Uterus (tissue), 4 donors: ENCODE results near the gene AGBL4. TPM values are rescaled to one million over a fixed set of nuclear protein-coding genes. Genes with fewer than 3 reads are reported as not detected.

Experiments used
- DNase-seq, 2 donors: peaks; one replicate each; pipeline ENCODE4 v3.0.0-alpha.2; 2019 to 2020
- H3K27ac ChIP-seq, 2 donors: fragments of 200-600 bp; sonication (generic); 1 replicate in 1 of 2; 2 replicates in 1 of 2; pipeline ENCODE4 v1.5.1; 2016 to 2018
- H3K27me3 ChIP-seq, 2 donors: fragments of 200-600 bp; sonication (generic); one replicate each; pipeline ENCODE4 v1.5.1; 2018 to 2019; ENCODE audit warnings: control low read depth in 1 of 2
- H3K36me3 ChIP-seq, 2 donors: fragments of 200-600 bp; sonication (generic); one replicate each; pipeline ENCODE4 v1.5.1; 2019; ENCODE audit warnings: control low read depth in 1 of 2
- H3K4me1 ChIP-seq, 2 donors: fragments of 200-600 bp; sonication (generic); one replicate each; pipeline ENCODE4 v1.5.1; 2018 to 2019; ENCODE audit warnings: control low read depth in 1 of 2
- H3K4me3 ChIP-seq, 2 donors: fragments of 200-600 bp; sonication (generic); 1 replicate in 1 of 2; 2 replicates in 1 of 2; pipeline ENCODE4 v1.5.1; 2018 to 2019; ENCODE audit warnings: mild to moderate bottlenecking in 1 of 2
- H3K9me3 ChIP-seq, 2 donors: fragments of 200-600 bp; sonication (generic); one replicate each; pipeline ENCODE4 v1.5.1; 2019; ENCODE audit warnings: control low read depth in 1 of 2
- CTCF ChIP-seq, 4 experiments: fragments of 200-600 bp in 2 of 4; fragments of 450-650 bp in 2 of 4; sonication (generic) in 2 of 4; IDR thresholded peaks; one replicate each; pipeline ENCODE4 v1.5.1; 2016 to 2019; ENCODE audit warnings: antibody characterized with exemption in 4 of 4, mild to moderate bottlenecking in 2 of 4, moderate library complexity in 1 of 4
- POLR2A ChIP-seq, 2 donors: fragments of 450-650 bp; IDR thresholded peaks; one replicate each; pipeline ENCODE4 v1.6.1; 2016; ENCODE audit warnings: antibody characterized with exemption in 2 of 2, mild to moderate bottlenecking in 1 of 2, moderate library complexity in 1 of 2
- intact Hi-C: fragments of 100-400 bp; cut with DNase I; formaldehyde crosslinking; loops from one replicate; pipeline ENCODE4 v1.15.1; 2023; ENCODE audit warnings: low total_unique reads
- total RNA-seq, 4 donors: library from RNA; depleted of rRNA in 3 of 4; stranded (reverse); fragments of >200 nt in 3 of 4; gene quantifications; one replicate each; pipeline versions ENCODE4 v1.1.0 to v1.2.4, GENCODE V29; 2014 to 2023
- donor health status: DM: yes; HTN: yes; CAD: no.

Gene AGBL4
- total RNA-seq, 4 donors from 2014 or later: 0.85 to 1.9 TPM; not detected in 2

- Histone ChIP-seq H3K4me1 (no peaks in the 10 kb centered on the region), H3K4me3 (no peak overlapping the region), H3K27ac (no peak overlapping the region), H3K9me3 (no peaks in the 10 kb centered on the region), H3K27me3 (no peaks in the 10 kb centered on the region), H3K36me3 (no peaks in the 10 kb centered on the region)
- intact Hi-C loops: no loop called here
- DNase-seq: no peak
- TF ChIP-seq POLR2A (IDR thresholded peaks at IDR 0.05): no peak
- TF ChIP-seq CTCF (IDR thresholded peaks at IDR 0.05): no peak
Measured at GRCh38 chr1:48561444-48561843, 1462.3 kb downstream of the AGBL4 start.

- H3K9me3 ChIP-seq: no peaks in the 10 kb centered on the region
- H3K4me1 ChIP-seq: no peaks in the 10 kb centered on the region
- no peaks in the 10 kb centered on the region for H3K27me3 ChIP-seq
- no peak for DNase-seq
- H3K36me3 ChIP-seq: no peaks in the 10 kb centered on the region
- TF ChIP-seq CTCF (IDR thresholded peaks at IDR 0.05) (no peak), POLR2A (IDR thresholded peaks at IDR 0.05) (no peak)
- no peak overlapping the region for H3K27ac ChIP-seq
- intact Hi-C loops: no loop called here
- no peak overlapping the region for H3K4me3 ChIP-seq
Measured at GRCh38 chr1:48560577-48560976, 1463.2 kb downstream of the AGBL4 start.

DNA sequence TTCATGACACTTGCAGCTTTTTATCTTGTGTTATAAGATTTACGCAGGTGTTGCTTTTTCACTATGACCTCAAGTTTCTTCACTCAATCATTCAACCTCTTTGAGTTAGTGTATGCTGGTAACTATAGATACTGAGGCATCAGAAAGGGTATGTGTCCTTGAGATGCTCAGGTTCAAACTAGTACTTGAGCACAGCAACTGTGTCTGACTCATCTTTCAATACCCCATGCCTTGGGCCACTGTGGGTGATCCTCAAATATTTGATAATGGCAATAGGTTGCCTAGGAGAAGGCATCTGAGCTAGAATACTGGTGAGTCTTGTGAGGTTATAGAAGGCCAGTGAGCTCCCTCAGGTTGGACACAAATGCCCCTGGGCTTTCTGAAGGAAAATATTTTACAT is 1463.6 kb downstream of the AGBL4 start:
- Histone ChIP-seq H3K27me3 (no peaks in the 10 kb centered on the region), H3K4me1 (no peaks in the 10 kb centered on the region), H3K27ac (no peak overlapping the region), H3K36me3 (no peaks in the 10 kb centered on the region), H3K4me3 (no peak overlapping the region), H3K9me3 (no peaks in the 10 kb centered on the region)
- no peak for DNase-seq
- intact Hi-C loops: no loop called here
- no peak for TF ChIP-seq CTCF (IDR thresholded peaks at IDR 0.05)
- TF ChIP-seq POLR2A (IDR thresholded peaks at IDR 0.05): no peak

DNA sequence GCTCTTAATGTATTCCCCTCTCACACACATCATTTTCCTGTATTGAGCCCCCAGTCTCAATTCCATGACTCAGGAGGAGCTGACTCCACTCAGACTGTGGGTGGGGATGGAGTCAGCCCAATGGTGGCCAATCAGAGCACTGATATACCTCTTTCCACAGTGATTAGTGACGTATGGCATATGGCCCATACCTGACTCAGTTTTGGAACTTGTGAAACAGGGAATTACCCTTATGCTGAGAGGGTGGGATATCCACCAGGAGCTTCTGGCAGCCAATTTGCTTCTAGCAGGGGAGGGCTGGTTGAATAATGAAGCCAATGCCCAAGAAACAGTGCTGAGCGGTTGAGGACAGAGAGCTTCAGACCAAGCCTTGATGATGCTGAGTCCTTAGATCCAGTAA is 1465.4 kb downstream of the AGBL4 start:
- no peak for DNase-seq
- Histone ChIP-seq H3K27ac (no peak overlapping the region), H3K27me3 (no peaks in the 10 kb centered on the region), H3K9me3 (no peaks in the 10 kb centered on the region), H3K4me1 (no peaks in the 10 kb centered on the region), H3K36me3 (no peaks in the 10 kb centered on the region), H3K4me3 (no peak overlapping the region)
- TF ChIP-seq CTCF (IDR thresholded peaks at IDR 0.05) (no peak), POLR2A (IDR thresholded peaks at IDR 0.05) (no peak)
- intact Hi-C loops: no loop called here

DNA sequence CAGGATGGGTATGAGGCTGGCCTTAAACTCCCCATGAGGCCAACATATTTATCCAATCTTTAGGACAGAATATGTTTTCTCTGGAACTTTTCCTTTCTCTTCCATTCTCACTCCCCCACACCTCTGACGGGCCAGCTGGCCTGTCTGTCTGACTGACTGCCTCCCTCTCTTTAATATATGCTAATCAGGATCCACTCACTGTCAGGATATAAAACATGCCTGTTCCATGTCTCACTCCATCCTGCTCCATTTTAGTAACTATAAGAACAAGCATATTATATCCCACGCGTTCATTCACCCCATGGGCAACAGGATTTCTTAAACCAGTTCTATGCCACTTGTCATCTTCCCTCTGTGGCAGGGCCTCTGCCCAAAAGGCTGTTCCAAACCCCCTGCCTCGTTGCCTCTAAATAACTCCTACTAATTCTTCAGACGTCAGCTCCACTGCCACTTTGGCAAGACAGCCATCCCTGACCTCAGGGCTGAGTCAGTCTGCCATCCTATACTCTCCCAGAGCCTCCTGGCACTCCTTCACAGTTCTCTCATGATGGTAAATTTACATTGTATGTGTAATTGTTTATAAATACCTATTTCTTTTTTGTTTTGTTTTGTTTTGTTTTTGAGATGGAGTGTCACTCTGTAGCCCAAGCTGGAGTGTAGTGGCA is 1467.4 kb downstream of the AGBL4 start:
- Histone ChIP-seq H3K36me3 (no peaks in the 10 kb centered on the region), H3K27me3 (no peaks in the 10 kb centered on the region), H3K9me3 (no peaks in the 10 kb centered on the region), H3K27ac (no peak overlapping the region), H3K4me3 (no peak overlapping the region), H3K4me1 (no peaks in the 10 kb centered on the region)
- DNase-seq: no peak
- no peak for TF ChIP-seq POLR2A (IDR thresholded peaks at IDR 0.05)
- no peak for TF ChIP-seq CTCF (IDR thresholded peaks at IDR 0.05)
- intact Hi-C loops: no loop called here
